Transverse colon (tissue), 4 donors: ENCODE data around the gene CDKN2D. TPM values are rescaled to one million over a fixed set of nuclear protein-coding genes. Genes with fewer than 3 reads are reported as not detected.

Source experiments
- DNase-seq: peaks from one replicate; pipeline ENCODE4 v3.0.0-alpha.2; 2019
- H3K27ac ChIP-seq, 4 donors: fragments of 200-600 bp; sonication (generic); 2 replicates each; pipeline ENCODE4 v1.5.1; 2016 to 2018; ENCODE audit warnings: inconsistent platforms in 4 of 4
- H3K27me3 ChIP-seq: fragments of 200-600 bp; sonication (generic); 2 replicates; pipeline ENCODE4 v1.5.1; 2017; ENCODE audit warnings: inconsistent platforms
- H3K36me3 ChIP-seq, 4 donors: fragments of 200-600 bp; sonication (generic); 2 replicates each; pipeline ENCODE4 v1.5.1; 2017 to 2019; ENCODE audit warnings: inconsistent platforms in 4 of 4
- H3K4me1 ChIP-seq, 4 donors: fragments of 200-600 bp; sonication (generic); 2 replicates each; pipeline ENCODE4 v1.5.1; 2017 to 2020; ENCODE audit warnings: inconsistent platforms in 4 of 4
- H3K4me3 ChIP-seq, 4 donors: fragments of 200-600 bp; sonication (generic); 1 replicate in 1 of 4; 2 replicates in 3 of 4; pipeline versions ENCODE4 v1.5.1 to v1.6.1; 2017 to 2019; ENCODE audit warnings: inconsistent platforms in 4 of 4
- H3K9me3 ChIP-seq, 2 donors: fragments of 200-600 bp; sonication (generic); 2 replicates each; pipeline ENCODE4 v1.5.1; 2017 to 2019; ENCODE audit warnings: inconsistent platforms in 2 of 2
- EP300 ChIP-seq: sonication (generic); formaldehyde crosslinking; IDR thresholded peaks from one replicate; pipeline ENCODE4 v1.6.1; 2017; ENCODE audit warnings: antibody characterized with exemption, low read depth
- POLR2A ChIP-seq: fragments of 450-650 bp; IDR thresholded peaks from one replicate; pipeline ENCODE4 v1.6.1; 2016; ENCODE audit warnings: antibody characterized with exemption, mild to moderate bottlenecking, moderate library complexity
- POLR2AphosphoS5 ChIP-seq, 3 donors: sonication (generic); formaldehyde crosslinking; IDR thresholded peaks; one replicate each; pipeline ENCODE4 v1.6.1; 2016; ENCODE audit warnings: antibody characterized with exemption in 3 of 3
- WGBS, 2 donors: methylation state at CpG; one replicate each; pipeline ENCODE4 v1.1.5; 2018; ENCODE audit warnings: low coverage in 1 of 2; 5-methylcytosine and 5-hydroxymethylcytosine counted together
- in situ Hi-C, 4 donors: fragments of 200-750 bp; cut with MboI; loops; one replicate each; pipeline versions ENCODE4 v1.15.0 to v1.15.1; 2017; ENCODE audit warnings: low sequenced_read_pairs in 3 of 4, low pct_ligation_motif_present in 1 of 4, low pct_unique_long_range_greater_than_20kb in 1 of 4
- intact Hi-C: fragments of 100-400 bp; cut with DNase I; formaldehyde crosslinking; loops from one replicate; pipeline ENCODE4 v1.15.1; 2023; ENCODE audit warnings: low total_unique reads
- total RNA-seq, 4 donors: library from RNA; depleted of rRNA; stranded (reverse); fragments of >200 nt; gene quantifications; one replicate each; pipeline ENCODE4 v1.1.0, GENCODE V29; 2016
- TF ChIP-seq, protein P1 (sequence below), 5 experiments: fragments of 200-600 bp in 3 of 5; fragments of 450-650 bp in 2 of 5; sonication (generic) in 3 of 5; IDR thresholded peaks; 1 replicate in 2 of 5; 2 replicates in 3 of 5; pipeline ENCODE4 v1.5.1; 2016 to 2017; ENCODE audit warnings: antibody characterized with exemption in 5 of 5, inconsistent platforms in 3 of 5, mild to moderate bottlenecking in 2 of 5, moderate library complexity in 1 of 5

The CDKN2D gene
- total RNA-seq: 10 to 100 TPM in 1 of 4 donors, 1 to 10 TPM in 3; 4.9 to 11.4 (median 7.1) TPM

DNA sequence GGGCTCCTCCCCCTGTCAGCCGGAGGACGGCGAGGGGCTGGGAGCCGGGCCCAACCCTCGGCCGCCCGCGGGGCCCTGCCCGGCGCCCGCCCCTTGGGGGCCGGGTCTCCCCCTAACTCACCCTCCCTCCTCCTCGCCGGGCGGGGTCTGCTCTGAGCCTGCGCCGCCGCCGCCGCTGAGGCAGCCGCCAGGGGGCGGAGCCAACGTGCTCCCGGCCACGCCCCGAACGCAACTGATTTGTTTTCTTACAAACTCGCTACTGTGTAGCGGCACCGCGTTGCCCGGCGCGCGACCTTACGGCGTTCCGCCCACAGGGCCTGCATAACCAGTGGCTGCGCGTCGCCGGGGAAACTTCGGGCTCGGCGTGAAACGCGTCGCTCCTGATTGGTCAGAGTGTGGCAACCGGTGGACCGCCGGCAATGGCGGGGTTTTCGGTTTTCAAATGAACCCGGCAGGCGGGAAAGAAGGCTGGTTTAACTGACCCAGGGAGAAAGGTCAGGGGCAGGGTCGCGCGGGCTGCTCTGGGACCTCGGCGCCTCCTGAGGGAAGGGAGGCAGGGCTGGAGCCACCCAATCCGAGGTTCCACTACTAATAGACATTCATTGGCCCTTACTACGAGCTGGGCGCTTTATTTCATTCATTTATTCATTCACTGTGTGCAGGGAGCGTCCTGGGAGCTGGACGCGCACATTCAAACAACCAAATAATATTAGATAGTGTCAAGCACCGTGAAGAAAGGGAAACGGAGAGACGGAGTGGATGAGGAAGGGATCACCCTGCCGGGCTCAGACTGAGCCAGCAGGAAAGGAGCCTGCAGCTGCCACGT lies at the start of gene CDKN2D:
TSS of gene CDKN2D (minus strand) at position 154 of the 826 bp plus-strand sequence. CDS start 326 bp downstream, outside the sequence.
- H3K4me1 ChIP-seq: peaks cover 26 to 50% (median 35%) of the 10 kb centered on the region in 4 donors
- no peaks in the 10 kb centered on the region for H3K36me3 ChIP-seq
- peak within 1 kb of the TSS; percentile 88 to 96 (median 90) for H3K27ac ChIP-seq
- in situ Hi-C loops (no loop called here), intact Hi-C loops (loop anchor here (2.0 to 10.0 kb wide), 2 partner anchors 64 to 268 kb away; partner anchors contain the start of genes KEAP1 and TMED1)
- peak; percentile 100 for DNase-seq
- TF ChIP-seq, protein P1, sequence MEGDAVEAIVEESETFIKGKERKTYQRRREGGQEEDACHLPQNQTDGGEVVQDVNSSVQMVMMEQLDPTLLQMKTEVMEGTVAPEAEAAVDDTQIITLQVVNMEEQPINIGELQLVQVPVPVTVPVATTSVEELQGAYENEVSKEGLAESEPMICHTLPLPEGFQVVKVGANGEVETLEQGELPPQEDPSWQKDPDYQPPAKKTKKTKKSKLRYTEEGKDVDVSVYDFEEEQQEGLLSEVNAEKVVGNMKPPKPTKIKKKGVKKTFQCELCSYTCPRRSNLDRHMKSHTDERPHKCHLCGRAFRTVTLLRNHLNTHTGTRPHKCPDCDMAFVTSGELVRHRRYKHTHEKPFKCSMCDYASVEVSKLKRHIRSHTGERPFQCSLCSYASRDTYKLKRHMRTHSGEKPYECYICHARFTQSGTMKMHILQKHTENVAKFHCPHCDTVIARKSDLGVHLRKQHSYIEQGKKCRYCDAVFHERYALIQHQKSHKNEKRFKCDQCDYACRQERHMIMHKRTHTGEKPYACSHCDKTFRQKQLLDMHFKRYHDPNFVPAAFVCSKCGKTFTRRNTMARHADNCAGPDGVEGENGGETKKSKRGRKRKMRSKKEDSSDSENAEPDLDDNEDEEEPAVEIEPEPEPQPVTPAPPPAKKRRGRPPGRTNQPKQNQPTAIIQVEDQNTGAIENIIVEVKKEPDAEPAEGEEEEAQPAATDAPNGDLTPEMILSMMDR (IDR thresholded peaks at IDR 0.05): peak; percentile 29 to 77 (median 59)
- TF ChIP-seq POLR2AphosphoS5 (IDR thresholded peaks at IDR 0.05) (peak; percentile 82 to 83 (median 83)), EP300 (no peak), POLR2A (peak; percentile 55)
- H3K4me3 ChIP-seq: peak within 1 kb of the TSS; percentile 52 to 73 (median 65)
- H3K9me3 ChIP-seq: no peaks in the 10 kb centered on the region
- no peaks in the 10 kb centered on the region for H3K27me3 ChIP-seq
- WGBS, 2 donors: 0 to 2% methylated on average over 8 to 54 of the region's 71 CpGs

DNA sequence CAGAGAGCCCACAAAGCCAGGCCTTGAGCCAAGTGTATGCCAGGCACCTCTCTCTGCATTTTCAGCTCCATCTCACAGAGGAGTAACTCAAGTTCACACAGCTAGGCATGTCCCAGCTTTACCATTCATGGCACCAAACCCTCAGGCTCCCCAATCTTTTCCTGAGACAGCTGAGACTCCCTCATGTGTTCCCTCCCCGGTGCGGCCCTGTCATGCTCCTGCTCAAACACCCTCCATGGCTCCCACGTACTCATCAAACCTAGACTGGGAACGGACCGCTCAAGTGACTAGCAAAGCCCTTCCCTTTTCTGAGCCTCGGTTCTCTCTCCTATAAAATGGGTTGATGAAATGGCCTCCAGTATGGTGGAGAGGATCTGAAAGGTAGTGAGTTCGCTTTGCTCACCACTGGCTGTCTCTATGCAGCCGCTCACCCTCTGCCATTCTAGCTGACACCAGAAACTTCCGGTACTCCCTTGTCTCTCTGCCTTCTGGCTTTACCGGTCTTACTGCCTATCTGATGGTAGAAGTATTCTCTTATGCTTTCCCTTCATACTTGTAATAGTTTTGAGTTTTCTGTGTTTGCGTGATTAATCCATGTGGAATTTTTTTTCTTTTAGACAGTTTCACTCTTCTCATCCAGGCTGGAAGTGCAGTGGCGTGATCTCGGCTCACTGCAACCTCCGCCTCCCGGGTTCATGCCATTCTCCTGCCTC lies 48.8 kb upstream of the CDKN2D start:
- intact Hi-C loops: no loop called here
- Histone ChIP-seq H3K9me3 (no peaks in the 10 kb centered on the region), H3K36me3 (no peaks in the 10 kb centered on the region), H3K27ac (peak overlapping the region in 1 of 4 donors; percentile 16), H3K4me1 (peaks cover 2 to 13% (median 4%) of the 10 kb centered on the region in 4 donors), H3K27me3 (no peaks in the 10 kb centered on the region), H3K4me3 (no peak overlapping the region)
- WGBS, 2 donors: 87 to 96% methylated on average over 9 to 15 of the region's 15 CpGs
- no peak for DNase-seq
- TF ChIP-seq, protein P1 (IDR thresholded peaks at IDR 0.05): no peak
- no peak for TF ChIP-seq POLR2A
- TF ChIP-seq POLR2AphosphoS5 (IDR thresholded peaks at IDR 0.05): no peak
- no peak for TF ChIP-seq EP300
- in situ Hi-C loops: no loop called here

DNA sequence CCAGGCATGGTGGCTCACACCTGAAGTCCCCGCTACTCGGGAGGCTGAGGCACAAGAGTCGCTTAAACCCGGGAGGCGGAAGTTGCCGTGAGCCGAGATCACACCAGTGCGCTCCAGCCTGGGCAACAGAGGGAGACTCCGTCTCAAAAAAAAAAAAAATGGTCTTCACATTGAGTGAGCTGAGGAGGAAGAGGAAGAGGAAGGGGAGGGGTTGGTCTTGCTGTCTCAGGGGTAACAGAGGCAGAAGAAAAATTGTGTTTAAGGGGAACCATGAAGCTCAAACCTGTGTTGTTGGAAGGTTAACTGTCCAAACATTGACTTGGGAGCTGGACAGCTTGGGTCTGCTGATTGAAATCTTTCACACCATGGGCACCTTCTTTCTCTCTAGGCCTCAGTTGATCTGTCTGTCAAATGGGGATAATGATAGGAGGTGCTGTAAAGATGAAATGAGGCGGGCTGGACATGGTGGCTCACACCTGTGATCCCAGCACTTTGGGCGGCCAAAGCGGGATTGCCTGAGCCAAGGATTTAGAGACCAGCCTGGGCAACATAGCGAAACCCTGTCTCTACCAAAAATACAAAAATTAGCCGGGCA lies 46.7 kb upstream of the CDKN2D start:
- no peak overlapping the region for H3K4me3 ChIP-seq
- 92 to 95% methylated on average over 5 to 14 of the region's 14 CpGs for WGBS, 2 donors
- no peak overlapping the region for H3K27ac ChIP-seq
- no peak for DNase-seq
- TF ChIP-seq POLR2AphosphoS5 (IDR thresholded peaks at IDR 0.05) (no peak), POLR2A (no peak)
- in situ Hi-C loops: no loop called here
- intact Hi-C loops: no loop called here
- H3K4me1 ChIP-seq: peaks cover 4 to 23% (median 11%) of the 10 kb centered on the region in 4 donors
- H3K27me3 ChIP-seq: no peaks in the 10 kb centered on the region
- H3K36me3 ChIP-seq: no peaks in the 10 kb centered on the region
- no peaks in the 10 kb centered on the region for H3K9me3 ChIP-seq

DNA sequence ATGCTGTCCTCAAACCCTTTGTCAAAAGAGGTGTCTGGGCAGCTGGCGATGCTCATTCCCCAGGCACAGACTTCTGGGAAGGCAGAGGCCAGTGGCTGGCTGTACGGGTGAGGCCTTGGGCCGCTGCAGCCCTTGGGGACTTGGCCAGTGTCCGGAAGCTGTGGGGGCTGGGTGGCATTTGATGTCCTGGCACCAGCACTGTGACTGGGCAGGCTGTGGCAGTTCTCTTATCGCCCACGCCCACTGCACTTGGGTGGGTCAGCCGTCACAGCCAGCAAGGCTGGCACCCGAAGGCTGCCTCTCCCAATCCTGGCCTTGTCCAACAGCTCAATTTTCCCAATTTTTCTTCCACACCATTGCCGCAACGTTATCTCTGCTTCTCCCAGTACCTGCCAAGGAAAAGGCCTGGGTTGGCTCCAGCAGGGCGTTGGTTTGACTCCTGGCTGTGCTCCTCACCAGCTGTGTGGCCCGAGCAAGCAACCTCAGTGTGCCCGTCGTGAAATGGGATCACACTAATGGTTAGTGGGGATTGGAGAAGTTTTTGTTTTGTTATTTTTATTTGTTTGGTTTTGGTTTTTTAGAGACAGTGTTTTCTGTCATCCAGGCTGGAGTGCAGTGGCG lies 43.8 kb upstream of the CDKN2D start:
- Histone ChIP-seq H3K9me3 (no peaks in the 10 kb centered on the region), H3K4me3 (no peak overlapping the region), H3K4me1 (peaks cover 4 to 23% (median 11%) of the 10 kb centered on the region in 4 donors), H3K27me3 (no peaks in the 10 kb centered on the region), H3K36me3 (no peaks in the 10 kb centered on the region), H3K27ac (peak overlapping the region; percentile 18 to 66 (median 42))
- DNase-seq: peak; percentile 61
- in situ Hi-C loops (no loop called here), intact Hi-C loops (no loop called here)
- WGBS, 2 donors: 56 to 65% methylated on average over 6 to 15 of the region's 15 CpGs
- TF ChIP-seq POLR2AphosphoS5 (IDR thresholded peaks at IDR 0.05) (no peak), POLR2A (no peak)
